Right atrium auricular region (tissue), 2 donors: ENCODE data around the gene NOS1AP. TPM values are rescaled to one million over a fixed set of nuclear protein-coding genes. Genes with fewer than 3 reads are reported as not detected.

ENCODE experiments used
- DNase-seq: peaks from one replicate; pipeline ENCODE4 v3.0.0-alpha.2; 2019; ENCODE audit warnings: low spot score
- H3K27ac ChIP-seq, 2 donors: fragments of 200-600 bp; sonication (generic); 1 replicate in 1 of 2; 2 replicates in 1 of 2; pipeline ENCODE4 v1.5.1; 2016 to 2019
- H3K27me3 ChIP-seq, 2 donors: fragments of 200-600 bp; sonication (generic); one replicate each; pipeline versions ENCODE4 v1.5.1 to v1.6.0; 2017 to 2019
- H3K36me3 ChIP-seq: fragments of 200-600 bp; sonication (generic); one replicate; pipeline ENCODE4 v1.5.1; 2016
- H3K4me1 ChIP-seq, 2 donors: fragments of 200-600 bp; sonication (generic); one replicate each; pipeline versions ENCODE4 v1.5.1 to v1.6.0; 2017 to 2019
- H3K4me3 ChIP-seq, 2 donors: fragments of 200-600 bp; sonication (generic); 1 replicate in 1 of 2; 2 replicates in 1 of 2; pipeline ENCODE4 v1.5.1; 2017 to 2019; ENCODE audit warnings: mild to moderate bottlenecking in 1 of 2, moderate library complexity in 1 of 2
- H3K9me3 ChIP-seq, 2 donors: fragments of 200-600 bp; sonication (generic); one replicate each; pipeline ENCODE4 v1.5.1; 2019
- total RNA-seq, 2 donors: library from RNA; depleted of rRNA; stranded (reverse); fragments of >200 nt; gene quantifications; one replicate each; pipeline ENCODE4 v1.1.0, GENCODE V29; 2016
- TF ChIP-seq, protein P1 (sequence below), 2 donors: fragments of 200-600 bp; sonication (generic); IDR thresholded peaks; one replicate each; pipeline ENCODE4 v1.5.1; 2019; ENCODE audit warnings: antibody characterized with exemption in 2 of 2

The NOS1AP gene
- total RNA-seq, 2 donors from 2014 or later: 2.2 to 2.4 TPM

DNA sequence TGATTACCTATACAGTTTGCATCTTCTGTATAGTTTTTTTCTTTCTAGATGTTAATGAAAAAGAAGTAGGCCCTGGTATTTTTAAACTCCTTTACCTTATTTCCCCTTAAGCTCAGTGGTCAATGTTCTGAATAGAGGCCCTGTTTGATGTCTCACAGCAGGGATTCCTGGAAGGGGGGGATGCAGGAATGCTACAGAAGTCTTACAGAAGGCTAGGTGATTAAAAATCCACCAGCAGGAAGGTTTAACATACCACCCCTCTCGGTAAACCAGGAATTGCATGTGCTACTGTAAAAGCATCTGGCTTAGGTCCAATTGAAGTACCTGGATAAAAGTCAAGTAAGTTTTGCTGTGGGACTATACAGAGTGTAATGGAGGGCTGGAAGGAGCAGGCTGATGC lies 78.3 kb downstream of the NOS1AP start:
- H3K27me3 ChIP-seq: no peaks in the 10 kb centered on the region
- H3K36me3 ChIP-seq: no peaks in the 10 kb centered on the region
- peaks cover 0 to 14% of the 10 kb centered on the region in 2 donors for H3K4me1 ChIP-seq
- H3K4me3 ChIP-seq: no peak overlapping the region
- no peak for DNase-seq
- TF ChIP-seq, protein P1, sequence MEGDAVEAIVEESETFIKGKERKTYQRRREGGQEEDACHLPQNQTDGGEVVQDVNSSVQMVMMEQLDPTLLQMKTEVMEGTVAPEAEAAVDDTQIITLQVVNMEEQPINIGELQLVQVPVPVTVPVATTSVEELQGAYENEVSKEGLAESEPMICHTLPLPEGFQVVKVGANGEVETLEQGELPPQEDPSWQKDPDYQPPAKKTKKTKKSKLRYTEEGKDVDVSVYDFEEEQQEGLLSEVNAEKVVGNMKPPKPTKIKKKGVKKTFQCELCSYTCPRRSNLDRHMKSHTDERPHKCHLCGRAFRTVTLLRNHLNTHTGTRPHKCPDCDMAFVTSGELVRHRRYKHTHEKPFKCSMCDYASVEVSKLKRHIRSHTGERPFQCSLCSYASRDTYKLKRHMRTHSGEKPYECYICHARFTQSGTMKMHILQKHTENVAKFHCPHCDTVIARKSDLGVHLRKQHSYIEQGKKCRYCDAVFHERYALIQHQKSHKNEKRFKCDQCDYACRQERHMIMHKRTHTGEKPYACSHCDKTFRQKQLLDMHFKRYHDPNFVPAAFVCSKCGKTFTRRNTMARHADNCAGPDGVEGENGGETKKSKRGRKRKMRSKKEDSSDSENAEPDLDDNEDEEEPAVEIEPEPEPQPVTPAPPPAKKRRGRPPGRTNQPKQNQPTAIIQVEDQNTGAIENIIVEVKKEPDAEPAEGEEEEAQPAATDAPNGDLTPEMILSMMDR (IDR thresholded peaks at IDR 0.05): no peak
- H3K27ac ChIP-seq: no peak overlapping the region
- H3K9me3 ChIP-seq: no peaks in the 10 kb centered on the region

DNA sequence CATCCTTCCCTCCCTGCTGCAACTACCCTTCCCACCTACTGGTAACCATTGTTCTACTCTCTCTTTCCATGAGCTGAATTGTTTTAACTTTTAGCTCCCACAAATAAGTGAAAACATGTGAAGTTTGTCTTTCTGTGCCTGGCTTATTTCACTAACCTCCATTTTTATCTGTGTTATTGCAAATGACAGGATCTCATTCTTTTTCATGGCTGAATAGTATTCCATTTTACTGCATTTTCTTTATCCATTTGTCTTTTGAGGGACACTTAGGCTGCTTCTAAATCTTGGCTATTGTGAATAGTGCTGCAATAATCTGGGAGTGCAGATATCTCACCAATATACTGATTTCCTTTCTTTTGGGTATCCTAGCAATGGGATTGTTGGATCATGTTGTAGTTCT lies 80.6 kb downstream of the NOS1AP start:
- no peak for DNase-seq
- TF ChIP-seq, protein P1 (IDR thresholded peaks at IDR 0.05): no peak
- Histone ChIP-seq H3K27ac (no peak overlapping the region), H3K27me3 (no peaks in the 10 kb centered on the region), H3K4me3 (no peak overlapping the region), H3K9me3 (no peaks in the 10 kb centered on the region), H3K36me3 (no peaks in the 10 kb centered on the region), H3K4me1 (peaks cover 0 to 14% of the 10 kb centered on the region in 2 donors)

DNA sequence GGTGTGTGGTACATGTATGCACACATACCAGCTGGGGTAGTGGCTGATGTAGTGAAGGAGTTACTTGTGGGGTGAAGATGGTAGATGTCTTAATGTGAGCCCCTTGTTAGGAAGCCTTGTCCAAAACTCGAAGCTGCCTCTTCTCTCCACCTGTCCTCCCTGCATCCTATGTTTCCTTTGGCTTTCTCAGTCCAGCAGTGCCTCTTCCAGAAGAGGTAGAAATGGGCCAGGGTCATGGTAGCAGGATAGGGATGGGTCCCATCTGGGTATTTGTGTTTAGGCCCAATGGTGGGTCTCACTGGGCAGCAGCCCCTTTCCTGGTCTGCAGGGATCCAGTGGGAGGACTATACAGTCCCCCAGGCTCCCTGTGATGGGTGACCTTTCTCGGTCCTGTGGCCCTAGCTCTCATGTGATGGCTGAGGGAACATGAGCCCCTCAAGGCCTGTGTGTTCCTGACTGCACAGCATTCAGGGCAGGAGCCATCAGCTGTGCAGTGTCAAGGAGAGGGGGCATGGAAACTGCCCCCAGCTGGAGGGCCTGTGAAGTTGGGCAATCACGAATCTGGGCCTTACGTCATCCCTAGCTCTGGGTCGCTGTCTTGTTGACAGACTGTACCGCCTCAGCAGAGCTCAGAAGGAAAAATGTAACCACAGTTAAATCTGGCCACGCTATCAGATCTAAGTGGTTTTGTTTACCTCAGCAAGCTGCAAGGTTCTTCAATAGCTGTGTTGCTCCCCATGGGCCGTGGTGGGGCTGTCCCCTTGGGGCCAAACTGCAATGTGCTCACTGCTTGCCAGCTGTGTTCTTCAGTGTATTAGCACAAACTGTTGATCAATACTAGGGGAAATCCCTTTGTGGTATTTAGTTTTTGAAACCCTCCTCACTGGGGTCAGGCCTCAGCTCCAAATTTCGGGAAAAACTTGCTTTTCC lies 82.7 kb downstream of the NOS1AP start:
- DNase-seq: no peak
- no peak overlapping the region for H3K27ac ChIP-seq
- no peaks in the 10 kb centered on the region for H3K36me3 ChIP-seq
- TF ChIP-seq, protein P1 (IDR thresholded peaks at IDR 0.05): no peak
- no peaks in the 10 kb centered on the region for H3K4me1 ChIP-seq
- H3K4me3 ChIP-seq: no peak overlapping the region
- no peaks in the 10 kb centered on the region for H3K9me3 ChIP-seq
- no peaks in the 10 kb centered on the region for H3K27me3 ChIP-seq

DNA sequence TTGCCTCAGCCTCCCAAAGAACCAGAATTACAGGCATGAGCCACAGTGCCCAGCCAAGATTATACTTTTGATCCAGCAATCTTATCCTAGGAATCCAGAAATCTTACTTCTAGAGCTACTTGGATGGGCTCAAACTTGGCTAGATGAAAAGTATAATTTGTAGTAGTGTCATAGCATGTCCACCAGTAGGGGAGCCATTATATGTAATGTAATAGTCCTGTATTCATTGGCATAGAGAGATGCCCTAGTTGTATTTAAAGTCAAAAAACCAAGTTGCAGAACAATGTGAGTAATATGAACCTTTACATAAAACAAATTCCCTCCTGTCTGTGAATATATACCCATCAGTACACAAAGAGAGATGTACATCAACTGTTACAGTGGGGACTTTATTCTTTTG lies 83.9 kb downstream of the NOS1AP start:
- DNase-seq: no peak
- Histone ChIP-seq H3K4me1 (no peaks in the 10 kb centered on the region), H3K36me3 (no peaks in the 10 kb centered on the region), H3K27ac (no peak overlapping the region), H3K9me3 (no peaks in the 10 kb centered on the region), H3K27me3 (no peaks in the 10 kb centered on the region), H3K4me3 (no peak overlapping the region)
- TF ChIP-seq, protein P1 (IDR thresholded peaks at IDR 0.05): no peak

DNA sequence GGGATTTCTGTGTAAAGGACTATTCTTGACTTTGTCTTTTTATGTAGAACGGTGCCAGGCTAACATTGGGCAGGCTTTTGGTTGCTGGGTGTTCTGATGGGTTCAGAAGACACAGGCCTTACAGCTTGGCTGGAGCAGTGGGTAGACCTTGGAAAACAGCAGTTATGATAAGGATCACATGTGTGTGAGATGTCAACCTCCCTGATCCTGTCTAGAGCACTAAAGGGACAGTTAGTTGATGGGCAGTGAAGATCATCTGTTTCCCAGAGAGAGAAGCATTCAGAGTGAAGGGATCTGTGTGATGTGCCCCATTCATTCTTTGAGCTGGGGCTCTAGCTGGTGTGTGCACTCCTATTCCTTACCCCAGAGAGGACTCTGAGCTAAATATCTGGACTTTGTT lies 88.0 kb downstream of the NOS1AP start:
- no peaks in the 10 kb centered on the region for H3K27me3 ChIP-seq
- H3K36me3 ChIP-seq: no peaks in the 10 kb centered on the region
- TF ChIP-seq, protein P1 (IDR thresholded peaks at IDR 0.05): no peak
- no peak for DNase-seq
- H3K4me3 ChIP-seq: no peak overlapping the region
- H3K9me3 ChIP-seq: no peaks in the 10 kb centered on the region
- no peak overlapping the region for H3K27ac ChIP-seq
- H3K4me1 ChIP-seq: no peaks in the 10 kb centered on the region
